ENCODE results near the gene REV3L. TPM values are rescaled to one million over a fixed set of nuclear protein-coding genes. Genes with fewer than 3 reads are reported as not detected.

Gene REV3L
- total and polyA plus RNA-seq, 4 donors: 3.8 to 17.7 (median 11.2) TPM

GRCh38 chr6:111411978-111412566 lies 70.9 kb downstream of the REV3L start:
- Histone ChIP-seq H3K9me3 (ENCODE audit: control insufficient read depth in 4 of 4, low read length in 3 of 4) (no peaks in the 10 kb centered on the region), H3K9ac (ENCODE audit: low read depth in 1 of 2, low read length in 2 of 2) (no peak overlapping the region), H3K36me3 (ENCODE audit: control insufficient read depth in 4 of 4, insufficient read depth in 3 of 4, low read depth in 1 of 4, low read length in 3 of 4) (peaks cover 0 to 6% (median 0%) of the 10 kb centered on the region in 4 donors), H3K27me3 (ENCODE audit: control insufficient read depth in 4 of 4, insufficient read depth in 4 of 4, low read length in 3 of 4) (no peaks in the 10 kb centered on the region), H3K4me1 (ENCODE audit: control insufficient read depth in 4 of 4, insufficient read depth in 4 of 4, low read length in 3 of 4) (peaks cover 1 to 14% (median 10%) of the 10 kb centered on the region in 4 donors), H3K4me3 (ENCODE audit: low read depth in 1 of 3, low read length in 3 of 3) (no peak overlapping the region), H3K27ac (ENCODE audit: low read depth in 1 of 2, low read length in 2 of 2) (no peak overlapping the region)
- WGBS: 82% methylated on average over 4 of the region's 4 CpGs
- no peak for DNase-seq (ENCODE audit: low spot score)
- TF ChIP-seq JUND (IDR thresholded peaks at IDR 0.05) (no peak), HNF4G (IDR thresholded peaks at IDR 0.05) (no peak), EGR1 (IDR thresholded peaks at IDR 0.05; ENCODE audit: low read depth in 2 of 2) (no peak), TAF1 (conservative IDR thresholded peaks at IDR 0.05) (no peak), SP1 (IDR thresholded peaks at IDR 0.05) (no peak), ATF3 (IDR thresholded peaks at IDR 0.05) (no peak), FOXA1 (IDR thresholded peaks at IDR 0.05) (no peak), HNF4A (conservative IDR thresholded peaks at IDR 0.05) (no peak), RXRA (IDR thresholded peaks at IDR 0.05) (no peak)

GRCh38 chr6:111411046-111411445 lies 72.0 kb downstream of the REV3L start:
- TF ChIP-seq CTCF (IDR thresholded peaks at IDR 0.05; ENCODE audit: low read depth, low read length, missing input control) (no peak), GABPA (IDR thresholded peaks at IDR 0.05 in 1 of 2, conservative IDR thresholded peaks at IDR 0.05 in 1 of 2) (no peak), TAF1 (conservative IDR thresholded peaks at IDR 0.05) (no peak), YY1 (IDR thresholded peaks at IDR 0.05) (no peak), REST (IDR thresholded peaks at IDR 0.05) (no peak)
- Histone ChIP-seq H3K9ac (ENCODE audit: low read depth in 1 of 2, low read length in 2 of 2) (no peak overlapping the region), H3K4me3 (ENCODE audit: low read depth in 1 of 3, low read length in 3 of 3) (no peak overlapping the region), H3K4me1 (ENCODE audit: control insufficient read depth in 4 of 4, insufficient read depth in 4 of 4, low read length in 3 of 4) (peaks cover 0 to 9% (median 4%) of the 10 kb centered on the region in 4 donors), H3K27me3 (ENCODE audit: control insufficient read depth in 4 of 4, insufficient read depth in 4 of 4, low read length in 3 of 4) (no peaks in the 10 kb centered on the region), H3K36me3 (ENCODE audit: control insufficient read depth in 4 of 4, insufficient read depth in 3 of 4, low read depth in 1 of 4, low read length in 3 of 4) (peaks cover 0 to 6% (median under 1%) of the 10 kb centered on the region in 4 donors), H3K9me3 (ENCODE audit: control insufficient read depth in 4 of 4, low read length in 3 of 4) (no peaks in the 10 kb centered on the region), H3K27ac (ENCODE audit: low read depth in 1 of 2, low read length in 2 of 2) (no peak overlapping the region)
- 89% methylated on average over 4 of the region's 4 CpGs for WGBS
- DNase-seq (ENCODE audit: low spot score): no peak
